T-cell (primary cell): ENCODE measurements around the gene ACOX3. TPM values are rescaled to one million over a fixed set of nuclear protein-coding genes. Genes with fewer than 3 reads are reported as not detected.
A peak's percentile ranks its signal among the peaks of the same experiment; 100 is the strongest.

Experiments used
- ATAC-seq, 4 experiments: fragments of 200-7000 bp in 3 of 4; fragments of 150-1000 bp in 1 of 4; cut with Tn5 transposase; replicated peaks in 1 of 4; 1 replicate in 3 of 4; 2 replicates in 1 of 4; pipeline ENCODE4 v1.10.0; 2021; ENCODE audit warnings: moderate library complexity in 3 of 4, mild to moderate bottlenecking in 2 of 4, moderate number of reproducible peaks in 1 of 4
- CTCF ChIA-PET, 2 donors: fragments of 300-600 bp; sonication (Branson Sonifier 250); formaldehyde crosslinking; loops; one replicate each; lab custom pipeline; 2022; ENCODE audit warnings: antibody characterized with exemption in 2 of 2; lab: Charles Lee
- POLR2A ChIA-PET, 2 donors: fragments of 300-600 bp; sonication (Branson Sonifier 250); formaldehyde crosslinking; loops; one replicate each; lab custom pipeline; 2022; ENCODE audit warnings: antibody characterized with exemption in 2 of 2; lab: Charles Lee
- DNase-seq, 35 experiments: peaks; one replicate each; pipeline versions ENCODE4 v3.0.0 to v3.0.0-alpha.2; 2013 to 2023
- H3K27ac ChIP-seq: one replicate; pipeline ENCODE4 v1.5.1; 2013; ENCODE audit warnings: low read length
- H3K27me3 ChIP-seq, 2 experiments: replicated peaks in 1 of 2; 1 replicate in 1 of 2; 2 replicates in 1 of 2; pipeline versions ENCODE4 v1.6.1 to v1.7.0; 2013; ENCODE audit warnings: low read length in 1 of 2, mixed read lengths in 1 of 2; ENCODE audit not compliant: control insufficient read depth in 2 of 2, insufficient read depth in 2 of 2; ENCODE audit errors: extremely low read depth in 1 of 2
- H3K36me3 ChIP-seq, 2 donors: 1 replicate in 1 of 2; 2 replicates in 1 of 2; pipeline versions ENCODE4 v1.6.1 to v1.7.0; 2013; ENCODE audit warnings: low read length in 1 of 2; ENCODE audit not compliant: control insufficient read depth in 2 of 2, insufficient read depth in 1 of 2; ENCODE audit errors: extremely low read depth in 1 of 2
- H3K4me1 ChIP-seq, 2 experiments: 1 replicate in 1 of 2; 2 replicates in 1 of 2; pipeline versions ENCODE4 v1.6.1 to v1.7.0; 2013; ENCODE audit warnings: low read length in 2 of 2, mixed read lengths in 1 of 2; ENCODE audit not compliant: insufficient read depth in 2 of 2, control insufficient read depth in 1 of 2; ENCODE audit errors: extremely low read depth in 1 of 2
- H3K4me3 ChIP-seq, 2 donors: 1 replicate in 1 of 2; 2 replicates in 1 of 2; pipeline versions ENCODE4 v1.5.1 to v1.7.0; 2013; ENCODE audit warnings: mild to moderate bottlenecking in 2 of 2, low read length in 1 of 2, moderate library complexity in 1 of 2; ENCODE audit not compliant: control insufficient read depth in 1 of 2; ENCODE audit errors: extremely low read depth in 1 of 2
- H3K9me3 ChIP-seq: 2 replicates; pipeline ENCODE4 v1.7.0; 2013
- H3K27ac Mint-ChIP-seq, 2 donors: one replicate each; pipeline ENCODE4 v1.8.0; 2020 to 2021; ENCODE audit warnings: mild to moderate bottlenecking in 2 of 2, mixed read lengths in 2 of 2
- H3K27me3 Mint-ChIP-seq, 2 donors: one replicate each; pipeline ENCODE4 v1.8.0; 2021 to 2022; ENCODE audit warnings: mixed read lengths in 2 of 2
- H3K36me3 Mint-ChIP-seq: one replicate; pipeline ENCODE4 v1.8.0; 2021; ENCODE audit warnings: mixed read lengths
- H3K4me1 Mint-ChIP-seq, 3 donors: one replicate each; pipeline ENCODE4 v1.8.0; 2020 to 2022; ENCODE audit warnings: mixed read lengths in 3 of 3, mild to moderate bottlenecking in 1 of 3
- H3K4me3 Mint-ChIP-seq, 3 donors: one replicate each; pipeline ENCODE4 v1.8.0; 2020 to 2022; ENCODE audit warnings: mild to moderate bottlenecking in 3 of 3, mixed read lengths in 3 of 3, moderate library complexity in 3 of 3
- H3K9me3 Mint-ChIP-seq, 3 donors: one replicate each; pipeline ENCODE4 v1.8.0; 2020 to 2022; ENCODE audit warnings: mixed read lengths in 3 of 3
- WGBS: methylation state at CpG from one replicate; pipeline ENCODE4 v1.1.5; 2013; ENCODE audit warnings: missing lambda C conversion rate; ENCODE audit not compliant: insufficient coverage; 5-methylcytosine and 5-hydroxymethylcytosine counted together
- total RNA-seq, 35 experiments: library from RNA in 6 of 35; stranded (reverse) in 6 of 35; fragments of 120-200 nt in 1 of 35; gene quantifications; one replicate each; pipeline versions ENCODE4 v1.2.1 to v1.2.4 and lab custom pipeline; 2013 to 2026

ACOX3 gene
- total RNA-seq, 5 donors from 2014 or later (not counting 1 experiment from before 2014, with no cell fraction given), result 9.4 to 20.7 (median 15.8) TPM

GRCh38 chr4:8417071-8417614 lies 23.4 kb downstream of the ACOX3 start:
- H3K27me3 Mint-ChIP-seq, result no peaks in the 10 kb centered on the region
- Histone ChIP-seq H3K9me3 (no peaks in the 10 kb centered on the region), H3K4me1 (peaks cover 0 to 12% of the 10 kb centered on the region in 2 experiments), H3K36me3 (peaks cover 7 to 29% of the 10 kb centered on the region in 2 donors), H3K4me3 (no peak overlapping the region), H3K27me3 (no peaks in the 10 kb centered on the region), H3K27ac (no peak overlapping the region)
- CTCF ChIA-PET, result no interaction called here
- H3K9me3 Mint-ChIP-seq, result no peaks in the 10 kb centered on the region
- POLR2A ChIA-PET, result no interaction called here
- ATAC-seq (no peak), DNase-seq (no peak)
- peaks cover 42% of the 10 kb centered on the region for H3K36me3 Mint-ChIP-seq
- WGBS, result 71% methylated on average over 4 of the region's 11 CpGs
- H3K27ac Mint-ChIP-seq, result no peak overlapping the region
- peaks cover 6 to 27% (median 16%) of the 10 kb centered on the region in 3 donors for H3K4me1 Mint-ChIP-seq
- H3K4me3 Mint-ChIP-seq, result no peak overlapping the region

- H3K9me3 ChIP-seq, result no peaks in the 10 kb centered on the region
- peaks cover 0 to 33% of the 10 kb centered on the region in 2 experiments for H3K4me1 ChIP-seq
- H3K4me3 ChIP-seq, result no peak overlapping the region
- Mint-ChIP-seq H3K27ac (peak overlapping the region in 1 of 2 donors; percentile 49), H3K9me3 (no peaks in the 10 kb centered on the region), H3K4me3 (no peak overlapping the region), H3K27me3 (no peaks in the 10 kb centered on the region), H3K4me1 (peaks cover 0 to 31% (median 12%) of the 10 kb centered on the region in 3 donors), H3K36me3 (peaks cover 39% of the 10 kb centered on the region)
- WGBS, result no CpG with 5 or more reads among the region's 2 CpGs
- ChIA-PET CTCF (no interaction called here), POLR2A (no interaction called here)
- no peak overlapping the region for H3K27ac ChIP-seq
- peaks cover 9 to 29% of the 10 kb centered on the region in 2 donors for H3K36me3 ChIP-seq
- DNase-seq, result peak in 10 of 35 experiments; percentile 22 to 67 (median 26)
- ATAC-seq, result no peak
- no peaks in the 10 kb centered on the region for H3K27me3 ChIP-seq
Measured at GRCh38 chr4:8414377-8414776, 26.1 kb downstream of the ACOX3 start.

GRCh38 chr4:8412288-8412687 lies 28.2 kb downstream of the ACOX3 start:
- POLR2A ChIA-PET, result no interaction called here
- H3K4me3 Mint-ChIP-seq, result no peak overlapping the region

GRCh38 chr4:8411351-8412180 lies 29.0 kb downstream of the ACOX3 start:
- peaks cover 44% of the 10 kb centered on the region for H3K36me3 Mint-ChIP-seq
- H3K4me1 ChIP-seq, result peaks cover 0 to 37% of the 10 kb centered on the region in 2 experiments
- CTCF ChIA-PET, result no interaction called here
- H3K4me1 Mint-ChIP-seq, result peaks cover 0 to 35% (median 14%) of the 10 kb centered on the region in 3 donors
- POLR2A ChIA-PET, result no interaction called here
- H3K27me3 Mint-ChIP-seq, result no peaks in the 10 kb centered on the region
- no peak overlapping the region for H3K27ac Mint-ChIP-seq
- H3K4me3 Mint-ChIP-seq, result no peak overlapping the region
- H3K36me3 ChIP-seq, result peaks cover 13 to 33% of the 10 kb centered on the region in 2 donors
- DNase-seq, result no peak
- over 99% methylated on average over 12 of the region's 13 CpGs for WGBS
- H3K4me3 ChIP-seq, result no peak overlapping the region
- H3K9me3 ChIP-seq, result no peaks in the 10 kb centered on the region
- no peaks in the 10 kb centered on the region for H3K27me3 ChIP-seq
- no peak for ATAC-seq
- H3K9me3 Mint-ChIP-seq, result no peaks in the 10 kb centered on the region
- no peak overlapping the region for H3K27ac ChIP-seq

More at GRCh38 chr4:8412288-8412687, 28.2 kb downstream of the ACOX3 start:
- Mint-ChIP-seq H3K27ac (no peak overlapping the region), H3K4me1 (peaks cover 0 to 35% (median 14%) of the 10 kb centered on the region in 3 donors), H3K36me3 (peaks cover 44% of the 10 kb centered on the region), H3K9me3 (no peaks in the 10 kb centered on the region), H3K27me3 (no peaks in the 10 kb centered on the region)
- ATAC-seq, result no peak
- no peak for DNase-seq
- H3K4me1 ChIP-seq, result peaks cover 0 to 37% of the 10 kb centered on the region in 2 experiments
- H3K9me3 ChIP-seq, result no peaks in the 10 kb centered on the region
- H3K36me3 ChIP-seq, result peaks cover 13 to 36% of the 10 kb centered on the region in 2 donors
- no peak overlapping the region for H3K4me3 ChIP-seq
- 100% methylated on average over 1 of the region's 5 CpGs for WGBS
- CTCF ChIA-PET, result no interaction called here
- no peaks in the 10 kb centered on the region for H3K27me3 ChIP-seq
- no peak overlapping the region for H3K27ac ChIP-seq

- DNase-seq (no peak), ATAC-seq (no peak)
- H3K9me3 Mint-ChIP-seq, result no peaks in the 10 kb centered on the region
- Histone ChIP-seq H3K27ac (no peak overlapping the region), H3K36me3 (peaks cover 13 to 27% of the 10 kb centered on the region in 2 donors), H3K27me3 (no peaks in the 10 kb centered on the region), H3K9me3 (no peaks in the 10 kb centered on the region), H3K4me3 (no peak overlapping the region), H3K4me1 (peaks cover 0 to 37% of the 10 kb centered on the region in 2 experiments)
- no peak overlapping the region for H3K4me3 Mint-ChIP-seq
- peaks cover 0 to 35% (median 14%) of the 10 kb centered on the region in 3 donors for H3K4me1 Mint-ChIP-seq
- ChIA-PET CTCF (no interaction called here), POLR2A (no interaction called here)
- peaks cover 46% of the 10 kb centered on the region for H3K36me3 Mint-ChIP-seq
- no peaks in the 10 kb centered on the region for H3K27me3 Mint-ChIP-seq
- peak overlapping the region; percentile 36 to 46 for H3K27ac Mint-ChIP-seq
- 95% methylated on average over 15 of the region's 26 CpGs for WGBS
Measured at GRCh38 chr4:8410641-8411271, 29.8 kb downstream of the ACOX3 start.

- Histone ChIP-seq H3K9me3 (no peaks in the 10 kb centered on the region), H3K27me3 (no peaks in the 10 kb centered on the region), H3K36me3 (peaks cover 13 to 28% of the 10 kb centered on the region in 2 donors), H3K27ac (peak overlapping the region; percentile 7), H3K4me3 (no peak overlapping the region), H3K4me1 (peaks cover 0 to 37% of the 10 kb centered on the region in 2 experiments)
- peaks cover 45% of the 10 kb centered on the region for H3K36me3 Mint-ChIP-seq
- no peaks in the 10 kb centered on the region for H3K27me3 Mint-ChIP-seq
- ChIA-PET CTCF (interaction anchor here in 1 of 2 donors (1.2 kb wide), 1 partner anchor 26 kb away, joined by 6 read pairs; no protein-coding TSS in a partner anchor), POLR2A (no interaction called here)
- 100% methylated on average over 4 of the region's 9 CpGs for WGBS
- ATAC-seq (no peak), DNase-seq (no peak)
- H3K27ac Mint-ChIP-seq, result no peak overlapping the region
- no peak overlapping the region for H3K4me3 Mint-ChIP-seq
- no peaks in the 10 kb centered on the region for H3K9me3 Mint-ChIP-seq
- peaks cover 0 to 35% (median 14%) of the 10 kb centered on the region in 3 donors for H3K4me1 Mint-ChIP-seq
Measured at GRCh38 chr4:8410066-8410625, 30.4 kb downstream of the ACOX3 start.
